Endodermal cell (in vitro differentiated cells): ENCODE data around the gene MED8. TPM values are rescaled to one million over a fixed set of nuclear protein-coding genes. Genes with fewer than 3 reads are reported as not detected.

Source experiments
- DNase-seq: peaks from one replicate; pipeline ENCODE4 v3.0.0-alpha.2; 2017
- H3K27ac ChIP-seq: 2 replicates; pipeline ENCODE4 v1.5.1; 2013; ENCODE audit warnings: mild to moderate bottlenecking, low read depth, low read length, moderate library complexity
- H3K27me3 ChIP-seq: 2 replicates; pipeline ENCODE4 v1.6.1; 2013; ENCODE audit warnings: mild to moderate bottlenecking, low read length, moderate library complexity; ENCODE audit not compliant: insufficient read depth, control insufficient read depth, poor library complexity, severe bottlenecking
- H3K36me3 ChIP-seq: 2 replicates; pipeline ENCODE4 v1.7.0; 2013; ENCODE audit warnings: mild to moderate bottlenecking, low read length, moderate library complexity; ENCODE audit not compliant: control insufficient read depth, insufficient read depth
- H3K4me1 ChIP-seq: one replicate; pipeline ENCODE4 v1.7.0; 2013; ENCODE audit warnings: low read length; ENCODE audit not compliant: control insufficient read depth, insufficient read depth
- H3K4me3 ChIP-seq: 2 replicates; pipeline ENCODE4 v1.5.1; 2013; ENCODE audit warnings: mild to moderate bottlenecking, low read length, moderate library complexity
- H3K9ac ChIP-seq: 2 replicates; pipeline ENCODE4 v1.6.1; 2013; ENCODE audit warnings: mild to moderate bottlenecking, low read length, moderate library complexity; ENCODE audit not compliant: poor library complexity, severe bottlenecking; ENCODE audit errors: extremely low read depth
- H3K9me3 ChIP-seq: 2 replicates; pipeline ENCODE4 v1.6.1; 2013; ENCODE audit warnings: mild to moderate bottlenecking, low read length, moderate library complexity; ENCODE audit not compliant: control insufficient read depth
- H3K27ac Mint-ChIP-seq: 2 replicates; pipeline ENCODE4 v1.8.0; 2020; ENCODE audit warnings: mixed read lengths
- H3K27me3 Mint-ChIP-seq: 2 replicates; pipeline ENCODE4 v1.8.0; 2021; ENCODE audit warnings: mild to moderate bottlenecking, mixed read lengths; ENCODE audit not compliant: insufficient read depth
- H3K36me3 Mint-ChIP-seq: 2 replicates; pipeline ENCODE4 v1.8.0; 2020; ENCODE audit warnings: low read depth, mixed read lengths
- H3K4me1 Mint-ChIP-seq: 2 replicates; pipeline ENCODE4 v1.8.0; 2020; ENCODE audit warnings: mixed read lengths
- H3K4me3 Mint-ChIP-seq: 2 replicates; pipeline ENCODE4 v1.8.0; 2020; ENCODE audit warnings: mild to moderate bottlenecking, moderate library complexity, mixed read lengths
- H3K9me3 Mint-ChIP-seq: 2 replicates; pipeline ENCODE4 v1.8.0; 2020; ENCODE audit warnings: mild to moderate bottlenecking, mixed read lengths
- CTCF ChIP-seq: fragments of 200-600 bp; sonication (generic); conservative IDR thresholded peaks from 2 replicates; pipeline ENCODE4 v1.5.0; 2021; ENCODE audit warnings: antibody characterized with exemption, mild to moderate bottlenecking
- WGBS, 2 experiments: methylation state at CpG; one replicate each; pipeline versions ENCODE4 v1.1.5 to v1.1.7; 2013; ENCODE audit warnings: missing lambda C conversion rate in 2 of 2, mixed read lengths in 1 of 2; ENCODE audit not compliant: insufficient coverage in 1 of 2, insufficient read length in 1 of 2; 5-methylcytosine and 5-hydroxymethylcytosine counted together
- long read RNA-seq, 4 experiments: library from polyadenylated mRNA in 2 of 4; library from RNA in 1 of 4; library from capped mRNA in 1 of 4; stranded (forward) in 3 of 4; unstranded in 1 of 4; transcript quantifications; one replicate each; pipeline ENCODE4 v2.0.0, GENCODE V29; 2020 to 2021; ENCODE audit warnings: inconsistent platforms in 1 of 4
- polyA plus RNA-seq, 2 experiments: library from polyadenylated mRNA; stranded (reverse); fragments of 50-300 nt; gene quantifications; one replicate each; pipeline ENCODE4 v1.2.3, GENCODE V29; 2013
- total RNA-seq, 2 donors: library from RNA; stranded (reverse); fragmentation: NEBNext Ultra II Directional in 1 of 2; extraction: Animal tissue kit (Norgen Biotek cat#: 25700) in 1 of 2; gene quantifications; 2 replicates in 1 of 2; 3 replicates in 1 of 2; pipeline ENCODE4 v1.2.1, GENCODE V29; 2021

Gene MED8
- 10 to 100 TPM; 16.1 to 18.8 TPM for total RNA-seq
- 21.9 TPM for polyA plus RNA-seq (2013, experiment 1 of 2)
- polyA plus RNA-seq (2013, experiment 2 of 2): 20.6 TPM
- long read RNA-seq, experiment 1, partial matches to known transcripts: 1 of 6 reads
- long read RNA-seq, experiment 1, other reads (novel, unspliced or antisense): 4 of 6 reads
- long read RNA-seq, experiment 2, transcript MED8-203 (7 exons, 1,924 nt): major isoform, 12 of 17 reads
- long read RNA-seq, experiment 2, partial matches to known transcripts: 1 of 17 reads
- long read RNA-seq, experiment 2, other reads (novel, unspliced or antisense): 4 of 17 reads
- long read RNA-seq, experiment 3, transcript MED8-201 (8 exons, 1,483 nt): minor isoform, 9 of 101 reads
- long read RNA-seq, experiment 3, transcript MED8-203 (7 exons, 1,924 nt): major isoform, 73 of 101 reads
- long read RNA-seq, experiment 3, partial matches to known transcripts: 8 of 101 reads
- long read RNA-seq, experiment 3, other reads (novel, unspliced or antisense): 11 of 101 reads
- long read RNA-seq, experiment 4, transcript MED8-203 (7 exons, 1,924 nt): major isoform, 34 of 48 reads
- long read RNA-seq, experiment 4, partial matches to known transcripts: 3 of 48 reads
- long read RNA-seq, experiment 4, other reads (novel, unspliced or antisense): 10 of 48 reads

- Mint-ChIP-seq H3K27ac (peak within 1 kb of the TSS; percentile 98), H3K4me1 (peaks cover 16% of the 10 kb centered on the region), H3K4me3 (peak within 1 kb of the TSS; percentile 94), H3K27me3 (no peaks in the 10 kb centered on the region), H3K9me3 (no peaks in the 10 kb centered on the region), H3K36me3 (peaks cover 19% of the 10 kb centered on the region)
- peak; percentile 99 for DNase-seq
- Histone ChIP-seq H3K9ac (peak within 1 kb of the TSS; percentile 79), H3K27ac (peak within 1 kb of the TSS; percentile 34), H3K36me3 (peaks cover 34% of the 10 kb centered on the region), H3K9me3 (no peaks in the 10 kb centered on the region), H3K4me1 (peaks cover 3% of the 10 kb centered on the region), H3K4me3 (peak within 1 kb of the TSS; percentile 99), H3K27me3 (no peaks in the 10 kb centered on the region)
- TF ChIP-seq CTCF: no peak
- 0% methylated on average over 45 to 65 of the region's 65 CpGs for WGBS, 2 experiments
Observed at GRCh38 chr1:43389326-43390313, at the start of gene MED8, which contains the start of gene SZT2. Gene MED8, minus strand, starts transcription at chr1:43389800. Its CDS starts 36 bp downstream, at chr1:43389764. Gene SZT2, plus strand, starts transcription at chr1:43389899. Its CDS starts 70 bp downstream, at chr1:43389969.

GRCh38 chr1:43438953-43439581 lies 49.5 kb upstream of the MED8 start:
- Mint-ChIP-seq H3K4me1 (no peaks in the 10 kb centered on the region), H3K9me3 (no peaks in the 10 kb centered on the region), H3K4me3 (no peak overlapping the region), H3K27ac (no peak overlapping the region), H3K36me3 (peaks cover 59% of the 10 kb centered on the region), H3K27me3 (no peaks in the 10 kb centered on the region)
- Histone ChIP-seq H3K4me3 (no peak overlapping the region), H3K36me3 (peaks cover 34% of the 10 kb centered on the region), H3K27me3 (no peaks in the 10 kb centered on the region), H3K27ac (no peak overlapping the region), H3K9ac (no peak overlapping the region), H3K4me1 (no peaks in the 10 kb centered on the region), H3K9me3 (no peaks in the 10 kb centered on the region)
- TF ChIP-seq CTCF: no peak
- WGBS, 2 experiments: 94 to 100% methylated on average over 8 to 10 of the region's 10 CpGs
- no peak for DNase-seq

GRCh38 chr1:43438576-43438952 lies 49.0 kb upstream of the MED8 start:
- no peaks in the 10 kb centered on the region for H3K4me1 Mint-ChIP-seq

More at GRCh38 chr1:43438576-43438952, 49.0 kb upstream of the MED8 start:
- H3K9me3 ChIP-seq: no peaks in the 10 kb centered on the region
- Mint-ChIP-seq H3K27me3 (no peaks in the 10 kb centered on the region), H3K36me3 (peaks cover 58% of the 10 kb centered on the region), H3K4me3 (no peak overlapping the region), H3K27ac (no peak overlapping the region), H3K9me3 (no peaks in the 10 kb centered on the region)
- H3K9ac ChIP-seq: no peak overlapping the region
- no peak for TF ChIP-seq CTCF
- no peak overlapping the region for H3K4me3 ChIP-seq
- no peaks in the 10 kb centered on the region for H3K27me3 ChIP-seq
- WGBS, 2 experiments: 96 to 98% methylated on average over 7 to 8 of the region's 8 CpGs
- H3K4me1 ChIP-seq: no peaks in the 10 kb centered on the region
- DNase-seq: peak; percentile 22
- no peak overlapping the region for H3K27ac ChIP-seq
- H3K36me3 ChIP-seq: peaks cover 39% of the 10 kb centered on the region
